MM.1S (cell line): Measurements from ENCODE around the gene DDB1.

Experiments
- DNase-seq: peaks from one replicate; pipeline ENCODE4 v3.0.0-alpha.2; 2015
- H2AFZ ChIP-seq: fragments of 300-600 bp; sonication (generic); 2 replicates; pipeline ENCODE4 v1.6.0; 2016; ENCODE audit warnings: antibody characterized with exemption, low read length
- H3F3A ChIP-seq: fragments of 300-600 bp; sonication (generic); 2 replicates; pipeline ENCODE4 v1.6.1; 2016; ENCODE audit warnings: mild to moderate bottlenecking, antibody characterized with exemption, low read length, moderate library complexity, mixed read lengths; ENCODE audit not compliant: insufficient read depth
- H3K27ac ChIP-seq: fragments of 300-600 bp; sonication (generic); 2 replicates; pipeline ENCODE4 v1.5.1; 2016; ENCODE audit warnings: mild to moderate bottlenecking, low read length
- H3K27me3 ChIP-seq: fragments of 300-600 bp; sonication (generic); replicated peaks from 2 replicates; pipeline ENCODE4 v1.6.0; 2016; ENCODE audit warnings: low read length; ENCODE audit not compliant: insufficient read depth
- H3K36me3 ChIP-seq: fragments of 300-600 bp; sonication (generic); replicated peaks from 2 replicates; pipeline ENCODE4 v1.6.1; 2016; ENCODE audit warnings: mild to moderate bottlenecking, low read length, mixed read lengths; ENCODE audit not compliant: insufficient read depth
- H3K4me1 ChIP-seq: fragments of 300-600 bp; sonication (generic); 2 replicates; pipeline ENCODE4 v1.6.1; 2016; ENCODE audit warnings: low read length, mixed read lengths
- H3K4me2 ChIP-seq: fragments of 300-600 bp; sonication (generic); 2 replicates; pipeline ENCODE4 v1.6.0; 2016; ENCODE audit warnings: low read depth, low read length
- H3K4me3 ChIP-seq: fragments of 300-600 bp; sonication (generic); 2 replicates; pipeline ENCODE4 v1.5.1; 2016; ENCODE audit warnings: low read length, mixed read lengths
- H3K79me2 ChIP-seq: fragments of 300-600 bp; sonication (generic); 2 replicates; pipeline ENCODE4 v1.6.1; 2016; ENCODE audit warnings: mixed run types, low read length, mixed read lengths
- H3K9ac ChIP-seq: fragments of 300-600 bp; sonication (generic); 2 replicates; pipeline ENCODE4 v1.6.1; 2016; ENCODE audit warnings: low read length, mixed read lengths
- H3K9me2 ChIP-seq: fragments of 300-600 bp; sonication (generic); replicated peaks from 2 replicates; pipeline ENCODE4 v1.6.1; 2016; ENCODE audit warnings: mild to moderate bottlenecking, low read length, mixed read lengths; ENCODE audit not compliant: insufficient read depth
- H3K9me3 ChIP-seq: fragments of 300-600 bp; sonication (generic); replicated peaks from 2 replicates; pipeline ENCODE4 v1.6.1; 2016; ENCODE audit warnings: mild to moderate bottlenecking, low read length, mixed read lengths; ENCODE audit not compliant: insufficient read depth
- H4K20me1 ChIP-seq: fragments of 300-600 bp; sonication (generic); 2 replicates; pipeline ENCODE4 v1.6.1; 2016; ENCODE audit warnings: mild to moderate bottlenecking, low read length, moderate library complexity, mixed read lengths; ENCODE audit not compliant: insufficient read depth
- CTCF ChIP-seq: fragments of 300-600 bp; sonication (generic); IDR thresholded peaks from 2 replicates; pipeline ENCODE4 v1.5.1; 2016; ENCODE audit warnings: antibody characterized with exemption, low read length, mixed read lengths
- EZH2 ChIP-seq: fragments of 300-600 bp; sonication (generic); optimal IDR thresholded peaks from 2 replicates; pipeline ENCODE3; 2017; ENCODE audit warnings: low read depth, mild to moderate bottlenecking, antibody characterized with exemption, low read length, mixed read lengths
- EZH2phosphoT487 ChIP-seq: fragments of 300-600 bp; sonication (generic); IDR thresholded peaks from 2 replicates; pipeline ENCODE4 v1.6.1; 2018; ENCODE audit warnings: antibody characterized with exemption, low read length

DDB1 gene

GRCh38 chr11:61341706-61342105, 8.8 kb upstream of the DDB1 start:
- Histone ChIP-seq H3K79me2 (no peaks in the 10 kb centered on the region), H4K20me1 (no peaks in the 10 kb centered on the region), H3K4me1 (no peaks in the 10 kb centered on the region; the same call in 1 of the 2 replicates), H3K36me3 (no peaks in the 10 kb centered on the region), H3K4me3 (no peak overlapping the region), H3K9me3 (no peaks in the 10 kb centered on the region), H3K27ac (no peak overlapping the region), H3K27me3 (no peaks in the 10 kb centered on the region), H2AFZ (no peak overlapping the region), H3F3A (no peaks in the 10 kb centered on the region), H3K9me2 (no peaks in the 10 kb centered on the region), H3K4me2 (no peak overlapping the region), H3K9ac (no peak overlapping the region)
- TF ChIP-seq EZH2phosphoT487 (no peak), CTCF (no peak), EZH2 (no peak)
- no peak for DNase-seq

- H3K9ac ChIP-seq = no peak overlapping the region
- H3K9me3 ChIP-seq = no peaks in the 10 kb centered on the region
- H3K27ac ChIP-seq = no peak overlapping the region
- H3K4me1 ChIP-seq = peaks cover 7% of the 10 kb centered on the region
- H3K36me3 ChIP-seq = no peaks in the 10 kb centered on the region
- no peaks in the 10 kb centered on the region for H3K9me2 ChIP-seq
- DNase-seq = no peak
- no peak overlapping the region for H2AFZ ChIP-seq
- TF ChIP-seq EZH2 (no peak), CTCF (no peak), EZH2phosphoT487 (no peak)
- no peaks in the 10 kb centered on the region for H4K20me1 ChIP-seq
- no peaks in the 10 kb centered on the region for H3K79me2 ChIP-seq
- no peak overlapping the region for H3K4me3 ChIP-seq
- H3K4me2 ChIP-seq = no peak overlapping the region
- 0 out of 2 replicates have a peak, but pooled peaks cover 2% of the 10 kb centered on the region for H3F3A ChIP-seq
- no peaks in the 10 kb centered on the region for H3K27me3 ChIP-seq
Observed at GRCh38 chr11:61340979-61341378, 8.1 kb upstream of the DDB1 start.

DNA sequence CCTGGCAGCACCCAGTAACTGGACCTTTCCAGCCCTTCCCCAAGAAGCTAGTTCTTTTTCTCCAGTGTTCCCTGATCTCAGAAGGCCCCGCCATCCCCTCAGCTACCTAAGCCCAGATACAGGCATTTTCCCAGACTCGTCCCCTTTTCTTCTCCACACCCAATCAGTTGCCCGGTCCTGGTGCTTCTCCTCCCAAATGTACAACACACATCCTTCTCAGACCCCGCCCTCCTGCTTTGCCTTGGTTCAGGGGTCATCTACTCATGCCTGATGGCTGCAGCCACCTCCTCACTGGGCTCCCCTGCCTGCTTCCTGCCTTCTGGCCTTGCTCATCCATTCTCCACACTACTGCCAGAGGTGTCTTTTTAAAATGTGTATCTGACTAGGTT, 6.6 kb upstream of the DDB1 start:
- Histone ChIP-seq H3K79me2 (no peaks in the 10 kb centered on the region), H3K4me1 (peaks cover 15% of the 10 kb centered on the region), H3K27ac (no peak overlapping the region), H3K4me2 (no peak overlapping the region), H3K27me3 (no peaks in the 10 kb centered on the region), H2AFZ (no peak overlapping the region), H3K4me3 (no peak overlapping the region), H3K9ac (no peak overlapping the region), H3K9me2 (no peaks in the 10 kb centered on the region), H3F3A (0 out of 2 replicates have a peak, but pooled peaks cover 4% of the 10 kb centered on the region), H3K9me3 (no peaks in the 10 kb centered on the region), H4K20me1 (no peaks in the 10 kb centered on the region), H3K36me3 (no peaks in the 10 kb centered on the region)
- TF ChIP-seq EZH2phosphoT487 (no peak), CTCF (no peak), EZH2 (no peak)
- DNase-seq = no peak
